HG03521 (cell line): ENCODE results near the gene HYAL1.
"Not testable (repeated sequence)": the region's sequence is repeated elsewhere in the genome, so short reads cannot be mapped to it uniquely, and the experiment has no call there.

Experiments
- ATAC-seq: cut with Tn5 transposase; IDR thresholded peaks from one replicate; pipeline ENCODE4 v1.9.1; 2021; ENCODE audit warnings: mild to moderate bottlenecking, moderate library complexity; ENCODE audit not compliant: unreplicated experiment

HYAL1 gene

DNA sequence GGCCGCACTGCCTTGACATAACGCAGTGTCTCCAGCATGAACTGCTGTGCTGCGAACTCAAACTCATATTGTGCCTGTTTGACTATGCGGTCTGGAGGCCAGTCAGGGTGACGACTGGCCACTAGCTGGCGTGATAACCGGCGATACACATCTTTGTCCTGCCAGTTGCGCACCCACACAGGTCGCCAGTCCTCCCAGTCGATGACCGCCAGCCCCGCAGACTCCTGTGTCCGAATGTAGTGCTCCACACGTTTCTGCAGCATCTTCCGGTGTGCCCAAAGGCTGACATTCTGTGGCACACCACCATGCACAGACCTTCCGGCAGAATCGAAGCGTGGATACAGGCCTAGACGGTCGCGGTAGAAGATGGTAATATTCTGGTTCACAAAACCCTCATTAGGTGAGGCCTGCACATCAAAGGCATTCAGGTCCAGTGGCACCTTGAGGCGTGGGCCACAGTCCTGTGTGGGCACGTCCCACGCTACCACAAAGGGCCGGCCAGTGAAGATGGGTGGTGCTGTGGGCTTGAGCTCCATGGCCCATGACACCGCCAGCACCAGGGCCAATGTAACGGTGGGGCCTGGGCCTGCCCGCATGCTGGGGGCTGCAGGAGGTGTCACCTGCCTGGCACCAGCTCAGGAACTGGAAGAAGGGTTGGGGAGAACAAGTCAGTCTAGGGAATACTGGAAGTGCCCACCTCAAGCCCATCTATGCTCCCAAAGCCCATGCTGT lies 16.7 kb upstream of the HYAL1 start:
- no peak for ATAC-seq

DNA sequence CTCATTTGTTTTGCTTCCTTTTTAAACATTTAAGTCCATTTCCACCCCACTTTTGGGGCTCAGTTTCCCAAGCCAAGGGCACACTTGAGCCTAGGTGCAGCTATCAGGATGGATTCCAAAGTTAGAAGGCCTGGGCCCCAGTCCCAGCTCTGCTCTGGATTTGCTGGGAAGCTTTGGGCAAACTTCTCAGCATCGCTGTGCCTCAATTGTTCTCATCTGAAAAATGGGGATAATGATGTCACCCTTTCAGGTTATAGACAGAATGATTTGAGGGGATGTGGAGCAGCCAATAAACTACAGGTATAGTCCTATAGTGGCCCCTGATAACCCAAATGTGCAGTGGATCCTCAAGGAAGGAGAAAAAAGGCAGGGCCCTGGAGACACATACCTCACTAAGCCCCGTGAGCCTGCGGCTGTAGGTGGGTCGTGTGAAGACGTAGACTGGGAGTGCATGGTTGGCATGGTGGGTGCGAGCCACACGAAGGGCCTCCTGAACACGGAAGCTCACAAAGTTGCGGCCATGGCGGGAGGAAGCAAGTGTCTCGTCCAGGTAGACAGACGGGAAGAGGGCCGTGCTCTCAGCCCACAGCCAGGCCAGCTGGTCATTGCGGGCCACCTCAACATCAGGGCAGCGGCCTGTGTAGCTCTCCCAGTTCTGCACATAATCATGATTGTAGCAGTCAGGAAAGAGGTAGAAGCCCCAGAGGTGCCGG lies 16.0 kb upstream of the HYAL1 start:
- no peak for ATAC-seq

DNA sequence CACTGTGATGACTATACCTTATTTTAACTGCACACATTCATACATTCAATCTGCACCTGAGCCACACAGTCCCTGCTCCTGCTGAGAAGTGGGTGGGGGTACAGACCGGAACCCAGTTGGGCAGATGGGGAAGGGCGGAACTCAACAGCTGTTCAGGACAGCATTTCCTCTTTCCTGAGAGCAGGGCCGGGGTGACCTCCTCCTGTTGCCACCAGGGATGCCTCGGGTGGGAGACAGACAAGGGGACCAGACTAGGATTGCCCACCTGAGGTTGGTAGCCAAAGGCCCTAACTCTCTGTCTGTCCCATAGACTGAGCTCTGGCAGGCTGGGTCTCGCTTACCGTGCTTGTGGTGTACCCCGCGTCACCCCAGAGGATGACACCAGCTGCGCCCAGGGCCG lies 15.2 kb upstream of the HYAL1 start:
- no peak for ATAC-seq

DNA sequence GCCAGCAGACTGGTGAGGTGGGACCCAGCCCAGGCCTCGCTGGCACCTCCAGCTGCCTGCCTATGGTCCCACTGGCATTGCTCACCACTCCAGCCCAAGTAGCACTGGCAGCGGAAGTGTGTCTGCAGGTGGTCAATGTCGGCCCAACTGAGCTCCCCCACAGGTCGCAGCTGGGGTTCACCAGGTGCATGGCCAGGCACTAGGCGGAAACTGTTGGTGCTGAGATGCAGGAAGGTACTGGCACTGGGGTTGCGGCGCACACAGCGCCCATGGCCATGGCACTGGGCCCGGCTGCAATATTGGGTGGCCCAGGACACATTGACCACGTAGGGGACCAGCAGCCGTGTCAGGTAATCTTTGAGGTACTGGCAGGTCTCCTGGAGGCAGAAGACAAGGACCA lies 14.8 kb upstream of the HYAL1 start:
- ATAC-seq = no peak

DNA sequence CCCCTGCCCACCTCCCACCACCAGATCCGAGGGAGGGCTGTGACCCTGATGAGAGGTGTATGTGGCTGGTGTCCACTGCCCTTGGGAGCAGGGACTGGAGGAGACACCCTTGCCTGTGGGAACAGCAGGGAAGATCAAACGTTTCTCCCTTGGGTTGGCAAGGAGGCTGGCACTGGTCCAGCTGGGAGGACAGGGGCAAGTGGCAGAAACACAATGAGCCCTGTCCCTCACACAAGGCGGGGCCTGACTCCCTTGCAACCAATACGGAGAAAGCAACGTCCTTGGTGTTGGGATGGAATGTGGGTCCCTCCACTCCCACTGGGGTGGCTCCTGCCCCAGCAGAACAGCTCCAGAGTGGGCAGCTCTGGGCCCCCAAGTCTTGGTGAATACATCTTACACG lies 13.9 kb upstream of the HYAL1 start:
- no peak for ATAC-seq

DNA sequence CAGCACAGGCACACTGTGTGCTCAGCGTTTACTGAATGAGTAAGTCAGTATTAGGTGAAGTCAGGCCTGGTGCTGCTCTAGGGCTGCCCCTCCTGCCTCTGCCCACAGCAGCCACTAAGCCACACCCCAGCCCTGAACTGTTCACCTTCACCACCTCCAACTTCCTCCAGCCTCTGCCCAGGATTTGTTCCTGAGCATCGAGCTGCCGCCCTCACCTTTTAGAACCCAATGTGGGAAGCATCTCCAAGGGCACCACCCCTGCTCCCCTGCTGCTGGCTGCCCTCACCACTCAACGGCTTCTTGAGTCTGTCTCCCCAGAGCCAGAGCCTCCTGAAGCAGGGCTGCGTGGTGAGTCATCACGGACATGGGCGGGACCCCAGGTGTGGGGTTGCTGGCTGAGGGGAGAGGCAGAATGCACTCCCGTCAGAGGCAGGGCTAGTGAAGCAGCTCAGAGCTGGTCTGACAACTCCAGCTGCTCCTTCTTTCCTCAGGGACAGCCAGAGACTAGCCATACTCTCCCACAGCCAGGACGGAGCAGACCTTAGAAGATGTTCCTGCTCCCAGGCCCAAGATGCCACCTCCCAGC lies 13.4 kb upstream of the HYAL1 start:
- ATAC-seq = no peak

DNA sequence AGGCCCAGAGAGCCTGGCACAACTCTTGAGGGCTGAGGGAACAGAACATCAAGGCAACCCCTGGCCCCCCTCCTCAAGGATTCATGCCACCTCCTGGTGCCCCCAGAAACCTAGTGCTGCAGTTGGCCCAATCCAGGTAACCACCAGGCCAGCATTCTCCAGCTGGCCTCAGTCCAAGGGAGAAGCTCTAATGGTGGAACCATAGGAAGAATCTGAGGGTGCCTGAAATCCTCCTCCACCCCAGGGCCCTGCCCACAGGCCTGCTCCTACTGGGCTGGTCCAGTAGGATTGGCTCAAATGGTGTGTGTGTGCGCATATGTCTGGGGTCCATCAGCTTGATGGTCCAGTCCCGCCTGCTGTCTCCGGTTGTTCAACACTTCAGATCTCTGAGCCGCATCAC lies 11.4 kb upstream of the HYAL1 start:
- no peak for ATAC-seq

DNA sequence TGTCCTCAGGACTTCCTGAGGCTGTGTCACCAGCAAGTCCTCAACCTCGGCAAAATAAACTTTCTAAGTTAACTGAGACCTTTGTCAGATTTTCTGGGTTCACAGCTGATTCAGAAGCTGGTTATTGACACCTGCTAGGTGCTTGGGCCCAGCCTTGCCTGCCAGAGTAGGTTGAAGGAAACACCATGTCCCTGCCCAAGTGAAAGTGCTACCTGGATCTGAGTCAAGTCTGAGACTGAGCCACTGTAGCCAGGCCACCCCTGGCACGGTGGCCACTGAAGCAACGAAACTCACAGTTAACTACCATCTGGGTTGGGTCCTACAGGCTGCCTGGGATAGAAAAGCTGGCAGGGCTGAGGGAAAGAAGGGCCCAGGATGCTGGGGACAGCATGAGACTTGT lies 11.0 kb upstream of the HYAL1 start:
- ATAC-seq = no peak

DNA sequence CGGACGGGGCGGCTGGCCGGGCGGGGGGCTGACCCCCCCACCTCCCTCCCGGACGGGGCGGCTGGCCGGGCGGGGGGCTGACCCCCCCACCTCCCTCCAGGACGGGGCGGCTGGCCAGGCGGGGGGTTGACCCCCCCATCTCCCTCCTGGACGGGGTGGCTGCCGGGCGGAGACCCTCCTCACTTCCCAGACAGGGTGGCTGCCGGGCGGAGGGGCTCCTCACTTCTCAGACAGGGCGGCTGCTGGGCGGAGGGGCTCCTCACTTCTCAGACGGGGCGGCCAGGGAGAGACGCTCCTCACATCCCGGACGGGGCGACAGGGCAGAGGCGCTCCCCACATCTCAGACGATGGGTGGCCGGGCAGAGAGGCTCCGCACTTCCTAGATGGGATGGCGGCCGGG lies 8.7 kb upstream of the HYAL1 start:
- ATAC-seq = not testable (repeated sequence)

DNA sequence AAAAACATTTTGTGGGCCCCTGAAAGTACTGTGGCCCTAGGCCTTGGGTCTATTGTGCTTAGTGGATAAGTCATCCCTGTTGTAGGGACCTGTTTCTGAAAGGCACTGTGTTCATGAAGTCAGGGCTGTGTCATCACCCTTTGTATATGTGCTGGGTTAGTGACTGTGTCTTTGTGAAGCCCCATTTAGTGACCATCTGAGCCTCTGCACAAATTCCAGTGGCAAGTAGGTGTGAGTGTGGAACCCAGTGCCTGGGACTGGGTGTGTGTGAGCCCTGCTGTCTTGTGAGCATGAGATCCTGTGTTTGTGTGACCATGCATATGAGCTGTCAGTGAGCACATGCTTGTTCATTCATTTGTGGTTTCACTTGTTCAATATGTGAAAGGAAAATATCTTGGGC lies 1.2 kb upstream of the HYAL1 start:
- ATAC-seq = no peak

DNA sequence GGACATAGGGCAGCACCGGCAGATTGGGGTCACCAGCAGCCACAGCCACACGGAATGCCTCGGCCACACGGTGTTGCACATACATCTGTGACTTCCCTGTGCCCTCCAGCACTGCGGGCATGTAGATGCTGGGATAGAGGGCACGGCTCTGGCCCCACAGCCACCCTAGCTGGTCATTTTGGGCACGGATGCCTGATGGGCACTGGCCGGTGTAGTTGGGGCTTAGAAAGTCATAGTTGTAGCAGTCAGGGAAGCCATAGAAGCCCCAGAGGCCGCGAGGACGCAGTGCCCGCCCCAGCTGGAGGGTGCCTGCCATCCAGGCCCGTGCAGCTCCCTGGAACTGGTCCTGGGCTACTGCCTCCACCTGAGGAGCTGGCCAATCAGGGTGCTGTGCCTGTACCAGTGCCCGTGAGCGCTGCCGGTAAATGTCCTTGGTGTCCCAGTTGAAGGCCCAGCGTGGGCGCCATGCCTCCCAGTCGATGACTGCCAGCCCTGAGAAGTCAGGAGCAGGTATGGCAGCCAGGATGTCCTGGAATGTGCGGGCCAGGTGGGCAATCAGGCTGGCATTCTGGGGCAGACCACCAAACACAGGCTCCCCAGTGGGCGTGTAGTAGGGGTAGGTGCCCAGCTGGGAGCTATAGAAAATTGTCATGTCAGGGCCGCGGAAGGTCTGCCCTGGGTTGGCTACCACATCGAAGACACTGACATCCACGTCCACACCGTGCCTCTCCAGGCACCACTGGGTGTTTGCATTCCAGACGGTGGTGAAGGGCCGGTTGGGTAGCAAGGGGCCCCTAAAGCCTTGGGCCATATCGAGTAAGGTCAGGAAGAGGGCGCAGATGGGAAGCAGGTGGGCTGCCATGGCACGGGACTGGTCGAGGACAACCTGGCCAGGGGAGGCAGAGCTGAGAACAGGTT lies 1.0 kb downstream of the HYAL1 start:
- ATAC-seq = no peak

DNA sequence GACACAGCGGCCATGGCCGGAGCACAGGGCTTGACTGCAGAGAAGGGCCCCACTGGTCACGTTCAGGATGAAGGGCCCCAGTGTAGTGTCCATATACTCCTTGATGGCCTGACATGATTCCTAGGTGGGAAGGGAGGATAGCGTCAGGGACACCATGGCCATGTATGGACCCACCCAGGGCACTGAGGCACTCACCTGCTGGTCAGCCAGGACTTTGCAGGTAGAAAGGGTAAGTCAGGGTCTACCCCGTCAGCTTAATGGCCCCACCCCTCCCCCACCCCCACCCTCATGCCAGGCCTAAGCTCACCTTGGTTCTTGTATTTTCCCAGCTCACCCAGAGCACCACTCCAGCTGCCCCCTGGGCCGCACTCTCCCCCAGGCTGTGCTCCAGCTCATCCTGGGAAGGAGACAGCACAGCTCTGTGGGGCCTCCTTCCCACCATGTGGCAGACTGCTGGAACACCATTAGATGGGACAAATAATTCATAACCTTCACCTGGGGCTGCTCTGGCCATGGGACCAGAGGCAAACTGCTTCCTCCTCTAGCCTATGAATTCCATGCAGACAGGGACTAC lies 2.6 kb downstream of the HYAL1 start:
- no peak for ATAC-seq

DNA sequence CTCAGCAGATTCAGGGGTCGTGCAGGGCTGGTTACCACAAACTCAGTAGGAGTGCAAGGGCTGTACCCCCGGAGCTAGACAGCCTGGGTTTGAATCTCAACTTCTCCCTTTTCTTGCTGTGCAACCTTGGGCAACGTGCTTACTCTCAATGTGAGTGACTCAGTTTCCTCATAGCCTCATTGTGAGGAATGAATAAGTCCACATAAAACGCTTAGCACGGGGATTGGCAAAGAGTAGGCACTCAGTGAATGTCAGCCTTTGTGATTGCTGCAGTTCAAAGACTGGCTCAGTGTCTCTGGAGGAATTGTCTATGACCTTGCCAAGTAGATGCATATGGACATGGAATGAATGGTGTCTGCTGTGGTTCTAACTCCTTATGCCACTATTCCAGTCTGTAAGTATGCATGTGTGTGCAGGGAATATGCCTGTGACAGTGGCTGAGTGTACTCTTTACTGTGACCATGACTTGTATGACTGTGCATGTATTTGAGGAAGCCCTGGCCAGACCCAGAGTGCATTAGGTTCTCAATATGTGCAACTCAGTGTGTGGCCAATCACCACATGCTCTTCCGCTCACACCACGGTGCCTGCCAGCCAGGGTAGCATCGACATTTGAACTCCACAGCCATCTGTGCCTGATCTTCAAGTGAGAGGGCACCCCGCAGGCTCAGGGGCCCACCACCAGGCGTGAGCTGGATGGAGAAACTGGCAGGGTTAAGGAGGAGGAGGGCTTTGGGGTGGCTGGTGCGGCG lies 3.3 kb downstream of the HYAL1 start:
- ATAC-seq = no peak

DNA sequence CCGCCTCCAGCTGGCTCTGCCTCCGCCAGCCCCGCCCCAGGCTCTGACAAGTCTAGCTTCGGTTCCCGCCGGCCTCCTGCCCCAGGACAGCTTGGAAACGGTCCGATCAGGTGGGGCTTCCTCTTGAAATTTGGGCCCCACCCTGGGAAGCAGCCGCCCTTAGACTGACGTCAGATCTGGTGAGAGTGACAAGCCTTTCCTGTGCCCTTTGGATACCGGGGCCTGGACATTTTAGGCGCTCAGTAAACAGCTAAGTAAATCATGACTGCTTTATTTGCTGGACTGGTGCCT lies 3.8 kb downstream of the HYAL1 start:
- ATAC-seq = no peak

DNA sequence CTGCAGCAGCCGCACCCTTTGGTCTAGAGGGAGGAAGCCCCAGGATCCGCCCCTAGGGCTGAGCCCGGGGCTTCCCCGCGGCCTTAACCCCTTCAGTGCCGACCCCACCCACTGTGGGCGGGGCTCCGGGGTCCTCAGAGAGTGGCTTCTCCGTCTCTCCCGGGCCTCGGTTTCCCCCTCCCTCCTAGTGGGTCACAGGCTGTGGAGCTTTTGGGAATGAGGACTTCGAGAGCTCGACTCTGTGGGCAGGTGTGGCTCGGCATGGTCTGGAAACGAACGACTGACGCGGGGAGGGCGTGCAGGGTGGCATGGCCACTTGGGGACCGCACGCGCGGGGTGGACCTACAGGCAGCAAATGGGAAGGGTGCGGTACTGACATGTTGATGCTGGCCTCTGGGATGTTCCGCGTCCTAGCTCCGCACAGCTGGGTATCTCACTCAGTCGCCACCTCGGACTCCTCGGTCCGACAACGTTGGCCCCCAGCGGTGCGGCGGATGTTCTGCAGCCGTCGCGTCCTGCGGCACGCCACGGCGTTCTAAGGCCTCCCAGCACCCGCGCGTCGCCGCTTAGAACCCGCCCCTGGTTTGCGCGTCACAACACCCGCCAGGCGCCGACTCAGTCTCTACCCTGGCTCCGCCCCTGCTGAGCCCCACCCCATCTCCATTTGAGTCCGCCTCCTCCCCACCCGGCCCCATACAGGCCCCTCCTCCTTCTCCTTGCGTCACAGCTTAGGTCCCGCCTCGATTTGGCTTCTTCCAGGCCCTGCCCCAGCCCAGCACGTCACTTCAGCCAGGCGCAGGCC lies 4.3 kb downstream of the HYAL1 start, which contains the start of the genes HYAL3 and NAA80:
Gene HYAL3 (minus strand): TSS at position 570 of the 802 bp plus-strand sequence. CDS start 3,803 bp downstream, outside the sequence.
Gene NAA80 (minus strand): TSS at position 570 of the 802 bp plus-strand sequence. CDS start 1,942 bp downstream, outside the sequence.
- peak; percentile 82 for ATAC-seq

DNA sequence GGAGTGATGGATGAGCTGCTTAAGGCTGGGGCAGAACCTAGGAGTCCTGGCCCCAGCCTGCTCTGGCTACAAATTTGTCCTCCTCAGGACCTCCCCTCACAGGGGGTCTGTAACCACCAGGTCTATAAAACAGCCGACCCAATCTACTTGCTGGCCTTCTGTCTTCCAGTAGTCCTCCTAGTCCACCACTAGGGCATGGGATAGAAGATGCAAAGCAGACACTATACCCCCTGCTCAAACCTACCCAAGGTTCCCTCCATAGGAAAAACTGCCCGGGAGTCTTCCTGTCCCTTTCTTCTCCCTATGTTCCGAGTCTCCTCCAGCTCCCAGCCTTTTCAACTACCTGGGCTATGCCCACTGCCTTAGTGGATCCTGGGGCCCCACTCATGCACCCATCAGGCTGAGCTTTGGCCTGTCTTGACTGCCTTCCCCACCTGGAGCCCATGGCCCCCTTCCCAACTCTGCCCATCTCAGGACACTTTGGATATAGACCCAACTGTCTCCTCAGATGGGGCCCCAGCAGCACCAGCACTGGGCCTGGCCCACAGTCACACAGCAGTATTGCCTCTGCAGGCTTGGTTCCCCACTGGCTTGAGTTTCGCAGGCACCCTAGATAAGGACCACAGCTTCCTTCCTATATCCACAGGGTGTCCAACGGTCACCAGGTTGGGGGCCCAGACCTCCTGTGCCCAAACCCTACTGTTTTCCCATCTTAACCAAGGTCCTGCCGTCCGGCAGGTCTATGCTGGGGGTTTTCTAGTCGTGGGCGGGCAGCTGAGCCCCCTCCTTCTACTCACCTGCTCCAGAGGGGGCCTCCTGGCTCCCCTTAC lies 5.3 kb downstream of the HYAL1 start:
- ATAC-seq = no peak

DNA sequence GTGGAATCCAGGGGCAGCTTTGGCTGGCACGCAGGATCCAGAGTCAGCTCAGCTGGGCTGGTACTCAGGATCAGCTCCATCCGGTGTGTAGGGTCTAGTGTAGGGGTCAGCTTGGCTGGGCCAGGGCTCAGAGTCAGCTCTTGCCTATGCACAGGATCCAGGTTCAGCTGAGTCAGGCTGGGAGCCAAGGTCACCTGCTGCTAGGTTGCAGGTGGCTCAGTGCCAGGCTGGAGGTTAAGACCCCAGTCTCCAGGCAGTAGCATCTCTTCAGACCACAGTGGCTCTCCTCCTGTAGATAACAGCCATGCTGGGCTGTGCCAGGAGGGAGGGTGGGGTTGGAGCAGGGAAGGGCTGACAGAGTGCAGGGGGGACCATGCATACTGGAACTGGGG lies 6.0 kb downstream of the HYAL1 start:
- no peak for ATAC-seq

DNA sequence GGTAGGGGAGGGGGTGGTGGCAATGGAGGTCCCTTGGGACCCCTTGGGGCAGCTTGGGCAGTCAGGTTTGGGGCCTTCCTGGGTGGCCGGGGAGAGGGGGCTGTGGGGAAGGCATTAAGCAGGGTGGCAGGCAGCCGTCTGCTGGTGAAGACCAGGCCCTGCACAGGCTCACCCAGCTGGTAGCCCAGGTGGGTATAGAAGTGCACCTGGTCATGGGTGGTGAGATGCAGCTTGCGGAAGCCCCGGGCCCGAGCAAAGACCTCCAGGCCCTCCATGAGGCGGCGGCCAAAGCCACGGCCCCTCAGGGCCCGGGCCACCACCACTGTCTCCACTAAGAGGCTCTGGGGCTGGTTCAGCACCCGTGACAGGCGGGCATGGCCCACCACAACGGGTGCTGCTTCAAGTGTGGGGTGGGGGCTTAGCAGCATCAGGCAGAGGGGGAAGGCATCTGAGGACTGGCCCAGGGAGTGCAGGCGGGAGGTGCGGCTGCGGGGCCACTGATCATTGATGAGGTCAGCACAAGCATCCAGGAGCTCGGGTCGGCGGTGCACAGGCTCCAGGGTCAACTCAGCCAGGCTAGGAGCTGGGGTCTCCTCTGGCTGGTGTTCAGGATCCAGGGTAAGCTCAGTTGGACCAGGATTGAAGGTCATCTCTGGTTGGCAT lies 6.5 kb downstream of the HYAL1 start:
- no peak for ATAC-seq
